ENCODE results near the gene INTS1.

DNA sequence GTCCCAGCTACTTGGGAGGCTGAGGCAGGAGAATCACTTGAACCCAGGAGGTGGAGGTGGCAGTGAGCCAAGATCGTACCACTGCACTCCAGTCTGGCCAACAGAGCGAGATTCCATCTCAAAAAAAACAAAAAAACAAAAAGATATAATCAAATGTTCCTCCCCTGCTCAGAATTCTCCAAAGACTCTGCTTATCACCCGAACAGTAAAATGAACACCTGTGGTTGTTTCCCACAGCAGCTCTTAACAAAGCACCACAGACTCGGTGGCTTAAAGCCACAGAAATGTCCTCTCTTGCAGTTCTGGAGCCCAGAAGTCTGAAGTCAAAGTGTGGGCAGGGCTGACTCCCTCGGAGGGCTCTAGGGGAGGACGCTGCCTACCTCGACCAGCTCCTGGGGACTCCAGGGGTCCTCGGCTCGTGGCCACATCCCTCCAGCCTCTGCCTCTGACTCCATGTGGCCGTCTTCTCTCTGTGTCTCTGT lies 4.1 kb upstream of the INTS1 start:
- no peak for TF ChIP-seq POLR2A (IDR thresholded peaks at IDR 0.05)
- TF ChIP-seq, protein P1, sequence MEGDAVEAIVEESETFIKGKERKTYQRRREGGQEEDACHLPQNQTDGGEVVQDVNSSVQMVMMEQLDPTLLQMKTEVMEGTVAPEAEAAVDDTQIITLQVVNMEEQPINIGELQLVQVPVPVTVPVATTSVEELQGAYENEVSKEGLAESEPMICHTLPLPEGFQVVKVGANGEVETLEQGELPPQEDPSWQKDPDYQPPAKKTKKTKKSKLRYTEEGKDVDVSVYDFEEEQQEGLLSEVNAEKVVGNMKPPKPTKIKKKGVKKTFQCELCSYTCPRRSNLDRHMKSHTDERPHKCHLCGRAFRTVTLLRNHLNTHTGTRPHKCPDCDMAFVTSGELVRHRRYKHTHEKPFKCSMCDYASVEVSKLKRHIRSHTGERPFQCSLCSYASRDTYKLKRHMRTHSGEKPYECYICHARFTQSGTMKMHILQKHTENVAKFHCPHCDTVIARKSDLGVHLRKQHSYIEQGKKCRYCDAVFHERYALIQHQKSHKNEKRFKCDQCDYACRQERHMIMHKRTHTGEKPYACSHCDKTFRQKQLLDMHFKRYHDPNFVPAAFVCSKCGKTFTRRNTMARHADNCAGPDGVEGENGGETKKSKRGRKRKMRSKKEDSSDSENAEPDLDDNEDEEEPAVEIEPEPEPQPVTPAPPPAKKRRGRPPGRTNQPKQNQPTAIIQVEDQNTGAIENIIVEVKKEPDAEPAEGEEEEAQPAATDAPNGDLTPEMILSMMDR (IDR thresholded peaks at IDR 0.05) = no peak
